C4-2B (cell line): Measurements from ENCODE around the gene SPSB3.
A peak's percentile ranks its signal among the peaks of the same experiment; 100 is the strongest.

Experiments
- ZFX ChIP-seq: fragments of 450-650 bp; IDR thresholded peaks from 2 replicates; pipeline ENCODE4 v1.6.1; 2017
- TF ChIP-seq, protein P1 (sequence below): fragments of 450-650 bp; conservative IDR thresholded peaks from 2 replicates; pipeline ENCODE4 v1.5.1; 2017; ENCODE audit warnings: mild to moderate bottlenecking

DNA sequence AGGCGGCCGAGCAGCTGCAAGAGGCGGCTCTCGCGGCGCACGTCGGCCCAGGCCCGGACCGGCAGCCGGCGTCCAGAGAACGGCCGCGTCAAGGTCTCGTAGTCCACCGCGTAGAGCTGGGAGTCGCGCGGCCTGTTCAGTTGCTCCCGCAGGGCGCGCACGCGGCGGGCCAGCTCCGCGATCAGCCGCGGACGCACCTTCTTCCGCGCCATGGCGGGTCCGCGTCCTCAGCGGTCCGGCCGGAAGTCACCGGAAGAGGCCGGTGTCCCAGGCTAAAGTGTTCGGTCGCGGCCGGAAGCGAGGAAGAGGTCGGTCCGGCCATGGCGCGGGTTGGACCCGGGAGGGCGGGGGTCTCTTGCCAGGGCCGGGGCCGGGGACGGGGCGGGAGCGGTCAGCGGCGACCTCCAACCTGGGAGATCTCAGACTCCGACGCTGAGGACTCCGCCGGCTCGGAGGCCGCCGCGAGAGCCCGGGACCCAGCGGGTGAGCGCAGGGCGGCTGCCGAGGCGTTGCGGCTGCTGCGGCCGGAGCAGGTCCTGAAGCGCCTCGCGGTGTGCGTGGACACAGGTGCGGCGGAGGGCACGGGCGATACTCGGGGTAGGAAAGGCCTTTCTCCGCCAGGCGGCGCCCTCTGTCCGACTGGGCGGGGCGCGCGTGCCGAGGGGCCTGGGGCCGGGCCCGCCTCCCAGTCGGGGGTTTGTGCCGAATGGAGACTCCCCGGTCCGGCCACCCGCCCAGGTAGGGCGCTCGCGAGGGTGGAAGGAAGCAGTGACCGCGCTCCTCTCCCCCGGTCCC lies 9.3 kb downstream of the SPSB3 start, which contains the start of gene MRPS34:
- TF ChIP-seq, protein P1, sequence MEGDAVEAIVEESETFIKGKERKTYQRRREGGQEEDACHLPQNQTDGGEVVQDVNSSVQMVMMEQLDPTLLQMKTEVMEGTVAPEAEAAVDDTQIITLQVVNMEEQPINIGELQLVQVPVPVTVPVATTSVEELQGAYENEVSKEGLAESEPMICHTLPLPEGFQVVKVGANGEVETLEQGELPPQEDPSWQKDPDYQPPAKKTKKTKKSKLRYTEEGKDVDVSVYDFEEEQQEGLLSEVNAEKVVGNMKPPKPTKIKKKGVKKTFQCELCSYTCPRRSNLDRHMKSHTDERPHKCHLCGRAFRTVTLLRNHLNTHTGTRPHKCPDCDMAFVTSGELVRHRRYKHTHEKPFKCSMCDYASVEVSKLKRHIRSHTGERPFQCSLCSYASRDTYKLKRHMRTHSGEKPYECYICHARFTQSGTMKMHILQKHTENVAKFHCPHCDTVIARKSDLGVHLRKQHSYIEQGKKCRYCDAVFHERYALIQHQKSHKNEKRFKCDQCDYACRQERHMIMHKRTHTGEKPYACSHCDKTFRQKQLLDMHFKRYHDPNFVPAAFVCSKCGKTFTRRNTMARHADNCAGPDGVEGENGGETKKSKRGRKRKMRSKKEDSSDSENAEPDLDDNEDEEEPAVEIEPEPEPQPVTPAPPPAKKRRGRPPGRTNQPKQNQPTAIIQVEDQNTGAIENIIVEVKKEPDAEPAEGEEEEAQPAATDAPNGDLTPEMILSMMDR = peak; percentile 94
- peak; percentile 83 for TF ChIP-seq ZFX
